ENCODE measurements around the gene BTBD9.

The BTBD9 gene

DNA sequence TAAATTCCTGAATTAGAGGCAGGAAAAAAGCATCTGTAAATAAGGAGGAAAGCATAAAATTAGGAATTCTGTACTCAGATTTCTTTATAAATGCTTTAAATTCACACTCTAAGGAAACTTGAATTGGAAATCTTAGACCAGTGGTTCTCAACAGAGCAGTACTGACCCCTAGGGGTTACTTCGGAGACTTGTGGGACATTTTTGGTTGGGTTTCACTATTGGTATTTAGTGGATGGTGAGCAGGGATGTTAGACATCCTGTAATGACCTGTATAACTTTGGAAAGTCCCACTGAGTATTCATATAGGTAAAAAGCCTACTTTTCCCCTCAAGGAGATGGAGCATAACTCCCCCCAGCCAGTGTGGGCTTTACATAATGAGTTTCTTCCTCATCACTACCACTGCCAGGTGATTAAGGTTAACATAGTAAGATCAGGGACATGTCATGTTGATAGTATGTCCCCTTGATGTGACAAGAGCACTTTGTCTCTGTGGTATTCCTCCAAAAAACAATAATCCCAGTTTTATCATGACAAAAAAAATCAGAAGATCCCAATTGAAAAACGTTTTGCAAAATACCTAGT, 32.2 kb upstream of the BTBD9 start:
- no peak overlapping the region for H3K27ac Mint-ChIP-seq

DNA sequence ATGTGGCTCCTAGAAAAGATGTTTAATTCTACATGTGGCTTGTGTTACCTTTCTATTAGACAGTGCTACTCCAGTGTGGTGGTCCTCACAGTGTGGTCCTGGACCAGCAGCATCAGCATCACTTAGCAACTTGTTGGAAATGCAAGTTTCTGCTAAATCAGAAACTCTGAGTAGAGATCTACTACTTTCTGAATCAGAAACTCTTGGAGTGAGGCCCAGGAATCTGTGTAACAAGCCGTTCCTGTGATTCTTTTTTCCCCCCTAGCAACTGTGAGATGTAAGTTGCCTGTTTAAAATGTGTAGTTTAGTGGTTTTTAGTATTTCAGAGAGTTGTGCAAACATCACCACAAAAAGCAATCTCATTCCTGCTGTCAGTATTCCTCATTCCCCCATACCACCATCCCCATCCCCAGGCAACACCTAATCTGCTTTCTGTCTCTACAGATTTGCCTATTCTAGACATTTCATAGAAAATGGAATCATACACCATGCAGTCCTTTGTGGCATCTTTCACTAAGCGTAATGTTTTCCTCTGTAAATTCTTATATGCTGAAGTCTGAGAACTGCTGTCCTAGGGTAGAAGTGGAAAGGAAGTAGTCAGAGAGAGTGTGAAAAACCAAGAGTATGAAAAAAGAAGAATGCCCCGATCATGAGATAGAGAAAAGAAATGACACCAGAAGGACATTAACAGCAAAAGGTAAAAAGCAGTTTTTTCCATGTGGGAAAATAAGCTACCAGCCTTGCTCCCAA, 18.9 kb upstream of the BTBD9 start:
- no peak overlapping the region for H3K4me3 Mint-ChIP-seq
- peaks cover 2% of the 10 kb centered on the region for H3K4me1 Mint-ChIP-seq (ENCODE audit: low read depth)
- H3K27me3 Mint-ChIP-seq (ENCODE audit: low read depth): no peaks in the 10 kb centered on the region
- H3K27ac Mint-ChIP-seq: no peak overlapping the region
- peaks cover 2% of the 10 kb centered on the region for H3K36me3 Mint-ChIP-seq (ENCODE audit: low read depth)
- H3K9me3 Mint-ChIP-seq: no peaks in the 10 kb centered on the region
- no peak for DNase-seq (ENCODE audit: low spot score)

More for the DNA sequence above, 32.2 kb upstream of the BTBD9 start:
- Mint-ChIP-seq H3K27me3 (ENCODE audit: low read depth) (no peaks in the 10 kb centered on the region), H3K4me1 (ENCODE audit: low read depth) (peaks cover 26% of the 10 kb centered on the region), H3K36me3 (ENCODE audit: low read depth) (peaks cover 31% of the 10 kb centered on the region), H3K4me3 (no peak overlapping the region), H3K9me3 (peaks cover 3% of the 10 kb centered on the region)
- DNase-seq (ENCODE audit: low spot score): peak; percentile 30

DNA sequence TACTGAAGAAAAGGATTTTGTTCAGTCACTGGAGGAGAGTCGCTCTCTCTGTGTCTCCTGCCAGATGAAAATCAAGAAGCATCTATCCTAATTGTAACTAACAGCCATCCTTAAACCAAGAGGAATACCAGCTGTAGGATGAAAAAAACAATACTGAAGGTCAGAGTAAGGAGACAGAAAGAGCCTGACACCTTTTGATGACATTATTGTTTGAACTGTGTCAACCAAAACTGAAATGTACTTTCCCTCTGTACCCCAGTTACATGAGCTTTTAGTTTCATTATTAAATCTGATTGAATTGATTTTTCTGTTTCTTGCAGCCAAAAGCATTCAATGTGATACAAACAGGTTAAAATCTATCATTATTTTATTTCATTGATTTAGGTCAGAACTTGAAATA, 17.2 kb upstream of the BTBD9 start:
- H3K4me3 Mint-ChIP-seq: no peak overlapping the region
- no peaks in the 10 kb centered on the region for H3K27me3 Mint-ChIP-seq (ENCODE audit: low read depth)
- peaks cover 2% of the 10 kb centered on the region for H3K4me1 Mint-ChIP-seq (ENCODE audit: low read depth)
- H3K27ac Mint-ChIP-seq: no peak overlapping the region
- H3K36me3 Mint-ChIP-seq (ENCODE audit: low read depth): peaks cover 2% of the 10 kb centered on the region
- no peak for DNase-seq (ENCODE audit: low spot score)
- no peaks in the 10 kb centered on the region for H3K9me3 Mint-ChIP-seq

DNA sequence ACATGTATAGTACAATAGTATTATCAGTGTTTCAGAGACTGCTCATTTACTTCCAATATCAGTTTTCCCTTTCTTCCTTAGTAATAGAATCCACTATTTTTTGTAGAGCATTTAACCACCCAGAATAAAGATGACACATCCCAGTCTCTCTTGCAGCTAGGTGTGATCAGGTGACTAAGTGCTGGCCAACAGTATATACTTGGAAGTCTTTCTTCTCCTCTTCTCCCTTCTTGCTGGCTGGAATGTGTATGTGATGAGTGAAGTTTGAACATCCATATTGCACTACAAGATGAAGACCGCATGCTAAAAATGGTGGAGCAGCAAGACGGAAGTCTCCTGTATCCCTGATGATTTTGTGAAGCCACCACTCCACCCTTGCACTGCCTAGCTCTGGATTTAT, 14.5 kb upstream of the BTBD9 start:
- Mint-ChIP-seq H3K9me3 (peaks cover 9% of the 10 kb centered on the region), H3K27ac (no peak overlapping the region), H3K4me1 (ENCODE audit: low read depth) (peaks cover 9% of the 10 kb centered on the region), H3K27me3 (ENCODE audit: low read depth) (no peaks in the 10 kb centered on the region), H3K36me3 (ENCODE audit: low read depth) (peaks cover 5% of the 10 kb centered on the region), H3K4me3 (no peak overlapping the region)
- DNase-seq (ENCODE audit: low spot score): no peak

DNA sequence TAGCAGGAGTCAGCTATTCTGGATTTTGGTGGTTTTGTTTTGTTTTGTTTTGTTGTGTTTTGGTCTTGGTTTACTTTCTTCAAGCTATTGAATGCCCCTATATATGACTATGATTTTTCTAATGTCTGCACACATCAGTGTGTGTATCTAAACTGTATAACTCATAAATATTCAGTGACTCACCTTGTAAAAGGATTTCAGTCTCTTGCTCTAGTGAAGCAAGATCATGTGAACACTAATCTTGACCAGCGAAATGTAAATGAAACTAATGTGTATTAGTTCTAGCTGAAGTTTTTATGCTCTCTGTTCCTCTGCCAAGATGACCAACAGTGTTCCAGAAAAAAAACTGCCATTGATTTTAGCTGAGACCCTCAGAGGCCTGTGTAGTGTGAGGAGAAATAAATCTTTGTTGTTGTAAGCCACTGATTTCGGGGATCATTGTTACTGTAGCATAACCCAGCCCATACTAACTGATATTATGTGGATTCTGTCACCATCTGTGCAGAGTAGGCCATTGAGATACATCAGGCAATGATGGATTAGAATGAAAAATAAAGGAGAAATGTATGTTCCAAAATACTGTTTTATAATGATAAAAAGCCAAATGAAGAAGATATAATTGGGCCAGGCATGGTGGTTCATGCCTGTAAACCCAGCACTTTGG, 11.5 kb upstream of the BTBD9 start:
- Mint-ChIP-seq H3K27me3 (ENCODE audit: low read depth) (no peaks in the 10 kb centered on the region), H3K27ac (no peak overlapping the region), H3K36me3 (ENCODE audit: low read depth) (peaks cover 7% of the 10 kb centered on the region), H3K4me1 (ENCODE audit: low read depth) (peaks cover 8% of the 10 kb centered on the region), H3K4me3 (no peak overlapping the region), H3K9me3 (peaks cover 9% of the 10 kb centered on the region)
- DNase-seq (ENCODE audit: low spot score): no peak

DNA sequence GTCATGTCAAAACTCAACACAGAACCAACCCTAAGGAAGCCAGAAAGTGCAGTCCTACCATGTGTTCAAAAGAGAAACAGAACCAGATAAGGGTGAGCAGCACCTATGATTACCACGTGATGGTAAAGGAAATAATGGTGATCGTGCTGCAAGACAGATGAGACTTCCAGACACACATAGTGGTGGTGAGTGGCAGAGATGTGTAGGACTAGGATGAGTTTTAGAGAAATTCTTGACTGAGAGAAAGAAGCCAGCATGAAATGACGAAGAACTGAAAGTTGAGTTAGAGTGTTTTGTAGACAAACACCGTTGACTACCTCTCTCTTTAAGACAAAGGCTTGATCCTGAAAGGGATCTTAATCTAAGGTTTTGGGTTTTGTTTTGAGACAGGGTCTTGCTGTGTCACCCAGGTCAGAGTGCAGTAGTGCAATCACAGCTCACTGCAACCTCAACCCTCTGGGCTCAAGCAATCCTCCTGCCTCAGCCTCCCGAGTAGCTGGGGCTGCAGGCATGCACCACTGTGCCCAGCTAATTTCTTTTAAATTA, 10.6 kb upstream of the BTBD9 start:
- Mint-ChIP-seq H3K4me3 (no peak overlapping the region), H3K27me3 (ENCODE audit: low read depth) (no peaks in the 10 kb centered on the region), H3K36me3 (ENCODE audit: low read depth) (peaks cover 7% of the 10 kb centered on the region), H3K4me1 (ENCODE audit: low read depth) (peaks cover 8% of the 10 kb centered on the region), H3K27ac (no peak overlapping the region), H3K9me3 (peaks cover 9% of the 10 kb centered on the region)
- no peak for DNase-seq (ENCODE audit: low spot score)

DNA sequence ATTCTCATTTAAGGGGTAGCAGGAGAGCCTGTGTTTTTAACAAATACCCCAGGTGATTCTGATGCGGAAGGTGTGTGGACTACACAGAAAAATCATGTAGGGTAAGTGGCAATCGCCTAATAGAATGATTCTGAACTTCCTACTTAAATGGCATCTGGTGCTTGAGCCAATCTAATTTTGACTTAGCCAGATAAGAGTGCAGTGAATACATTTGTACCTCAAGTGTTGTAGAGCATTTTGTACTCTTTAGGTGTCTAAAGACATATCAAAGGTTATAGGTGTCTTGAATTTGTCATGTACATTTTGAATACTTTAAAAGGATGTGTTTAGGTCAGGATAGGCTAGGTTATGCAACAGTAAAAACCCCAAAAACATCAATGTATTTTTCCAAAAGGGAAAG, 10.0 kb upstream of the BTBD9 start:
- no peak overlapping the region for H3K27ac Mint-ChIP-seq
- H3K4me3 Mint-ChIP-seq: no peak overlapping the region
- H3K27me3 Mint-ChIP-seq (ENCODE audit: low read depth): no peaks in the 10 kb centered on the region
- DNase-seq (ENCODE audit: low spot score): no peak
- peaks cover 8% of the 10 kb centered on the region for H3K4me1 Mint-ChIP-seq (ENCODE audit: low read depth)
- H3K36me3 Mint-ChIP-seq (ENCODE audit: low read depth): peaks cover 7% of the 10 kb centered on the region
- peaks cover 9% of the 10 kb centered on the region for H3K9me3 Mint-ChIP-seq

DNA sequence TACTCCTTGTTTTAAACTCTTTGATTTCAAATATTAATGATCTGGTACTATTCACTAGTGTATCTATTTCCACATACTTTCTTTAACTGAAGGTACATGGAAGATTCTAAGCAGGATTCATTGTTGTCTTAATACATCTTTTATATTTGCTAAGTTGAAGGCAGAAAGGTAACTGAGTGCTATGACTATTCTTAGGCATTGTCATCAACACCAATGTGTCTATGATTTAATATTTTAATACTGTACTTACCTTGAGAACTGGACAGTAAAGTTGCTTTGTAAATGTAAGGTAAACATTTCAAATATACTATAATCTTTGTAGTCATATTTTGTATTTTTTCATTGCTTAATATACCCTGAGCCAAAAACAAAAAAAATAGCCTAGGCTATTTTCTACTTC, 8.9 kb upstream of the BTBD9 start:
- peaks cover 9% of the 10 kb centered on the region for H3K9me3 Mint-ChIP-seq
- H3K4me1 Mint-ChIP-seq (ENCODE audit: low read depth): peaks cover 8% of the 10 kb centered on the region
- DNase-seq (ENCODE audit: low spot score): no peak
- no peaks in the 10 kb centered on the region for H3K27me3 Mint-ChIP-seq (ENCODE audit: low read depth)
- H3K4me3 Mint-ChIP-seq: no peak overlapping the region
- H3K27ac Mint-ChIP-seq: no peak overlapping the region
- peaks cover 7% of the 10 kb centered on the region for H3K36me3 Mint-ChIP-seq (ENCODE audit: low read depth)

DNA sequence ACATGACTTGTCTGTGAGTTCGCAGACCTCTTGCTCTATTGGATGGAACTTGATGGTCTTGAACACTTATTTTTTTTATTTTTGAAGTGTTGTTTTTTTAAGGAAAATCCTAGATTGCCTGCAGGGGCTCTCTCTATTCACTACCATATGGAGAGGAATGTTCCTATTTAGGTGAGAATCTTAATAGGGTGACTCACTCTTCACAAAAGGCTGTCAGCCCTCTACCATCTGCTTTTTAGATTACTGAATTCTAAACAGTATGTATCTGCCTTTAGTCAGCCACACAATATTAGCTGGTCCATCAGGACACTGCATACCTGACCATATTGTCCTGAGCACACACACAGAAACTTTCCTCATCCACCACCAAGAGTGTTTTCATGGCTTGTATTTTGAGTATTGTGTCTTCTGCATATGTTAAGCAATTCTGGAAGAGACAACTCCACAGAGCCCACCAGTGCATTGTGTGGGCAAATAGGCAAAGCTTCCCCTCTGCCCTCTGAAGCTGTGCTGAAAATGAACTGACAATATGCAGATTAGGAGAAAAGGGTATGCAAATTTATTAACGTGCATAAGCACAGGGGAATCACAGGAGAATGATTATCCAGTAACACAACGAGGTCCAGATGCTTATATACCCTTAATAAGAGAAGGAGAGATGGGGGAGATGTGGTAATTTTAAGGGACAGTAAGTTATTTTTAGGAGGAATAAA, 6.6 kb upstream of the BTBD9 start:
- Mint-ChIP-seq H3K4me3 (no peak overlapping the region), H3K27ac (no peak overlapping the region), H3K27me3 (ENCODE audit: low read depth) (no peaks in the 10 kb centered on the region), H3K4me1 (ENCODE audit: low read depth) (peaks cover 13% of the 10 kb centered on the region), H3K36me3 (ENCODE audit: low read depth) (peaks cover 10% of the 10 kb centered on the region), H3K9me3 (peaks cover 6% of the 10 kb centered on the region)
- DNase-seq (ENCODE audit: low spot score): no peak

DNA sequence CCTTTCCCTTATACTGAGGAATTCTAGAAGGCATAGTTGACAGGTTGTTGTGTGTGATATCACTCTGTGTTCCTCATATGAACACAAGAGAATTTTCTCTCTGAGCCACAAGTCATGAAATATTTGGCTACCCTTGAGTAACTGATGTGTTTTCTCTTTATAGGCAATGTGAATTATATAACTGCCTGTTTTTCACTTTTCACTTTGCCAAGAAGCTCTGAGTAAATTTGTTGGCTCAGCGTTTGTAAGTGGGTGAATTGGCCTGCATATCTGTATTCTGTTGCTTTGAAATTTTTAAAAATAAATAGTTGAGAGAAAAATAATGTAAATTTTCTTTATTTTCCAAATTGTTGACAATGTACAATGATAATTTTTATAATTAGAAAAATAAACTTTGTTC, 5.2 kb upstream of the BTBD9 start:
- Mint-ChIP-seq H3K36me3 (ENCODE audit: low read depth) (peaks cover 7% of the 10 kb centered on the region), H3K4me1 (ENCODE audit: low read depth) (peaks cover 15% of the 10 kb centered on the region), H3K9me3 (no peaks in the 10 kb centered on the region), H3K27me3 (ENCODE audit: low read depth) (no peaks in the 10 kb centered on the region), H3K27ac (no peak overlapping the region), H3K4me3 (no peak overlapping the region)
- no peak for DNase-seq (ENCODE audit: low spot score)

DNA sequence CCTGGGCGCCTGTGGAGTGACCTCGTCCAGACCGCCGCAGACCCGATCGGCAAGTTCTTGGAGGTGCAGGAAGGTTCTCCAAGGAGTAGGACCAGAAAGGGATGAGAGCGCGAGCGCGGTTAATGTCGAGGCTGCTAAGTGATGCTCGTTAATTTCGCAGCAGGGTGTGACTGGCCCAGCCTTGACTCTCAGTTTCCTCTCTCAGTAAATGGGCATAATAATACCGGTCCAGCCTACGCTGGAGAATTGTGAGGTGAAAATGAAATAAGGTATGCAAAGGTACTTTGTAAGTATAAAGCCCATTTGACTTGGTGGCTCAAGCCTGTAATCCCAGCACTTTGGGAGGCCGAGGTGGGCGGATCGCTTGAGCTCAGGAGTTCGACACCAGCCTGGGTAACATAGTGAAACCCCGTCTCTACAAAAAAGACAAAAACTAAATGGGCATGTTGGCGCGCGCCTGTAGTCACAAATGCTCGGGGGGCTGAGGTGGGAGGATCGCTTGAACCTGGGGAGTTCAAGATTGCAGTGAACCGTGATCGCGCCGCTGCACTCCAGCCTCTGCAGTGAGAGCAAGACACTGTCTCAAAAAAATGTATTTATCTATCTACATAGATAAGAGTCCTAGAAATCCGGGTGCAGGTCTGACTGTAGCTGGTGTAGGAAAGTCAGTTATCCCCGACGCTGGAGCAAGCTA, 634 bp upstream of the BTBD9 start:
- DNase-seq (ENCODE audit: low spot score): no peak
- no peaks in the 10 kb centered on the region for H3K27me3 Mint-ChIP-seq (ENCODE audit: low read depth)
- H3K9me3 Mint-ChIP-seq: no peaks in the 10 kb centered on the region
- H3K4me1 Mint-ChIP-seq (ENCODE audit: low read depth): peaks cover 33% of the 10 kb centered on the region
- peak overlapping the region; percentile 89 for H3K4me3 Mint-ChIP-seq
- peaks cover 5% of the 10 kb centered on the region for H3K36me3 Mint-ChIP-seq (ENCODE audit: low read depth)
- H3K27ac Mint-ChIP-seq: peak overlapping the region; percentile 94

DNA sequence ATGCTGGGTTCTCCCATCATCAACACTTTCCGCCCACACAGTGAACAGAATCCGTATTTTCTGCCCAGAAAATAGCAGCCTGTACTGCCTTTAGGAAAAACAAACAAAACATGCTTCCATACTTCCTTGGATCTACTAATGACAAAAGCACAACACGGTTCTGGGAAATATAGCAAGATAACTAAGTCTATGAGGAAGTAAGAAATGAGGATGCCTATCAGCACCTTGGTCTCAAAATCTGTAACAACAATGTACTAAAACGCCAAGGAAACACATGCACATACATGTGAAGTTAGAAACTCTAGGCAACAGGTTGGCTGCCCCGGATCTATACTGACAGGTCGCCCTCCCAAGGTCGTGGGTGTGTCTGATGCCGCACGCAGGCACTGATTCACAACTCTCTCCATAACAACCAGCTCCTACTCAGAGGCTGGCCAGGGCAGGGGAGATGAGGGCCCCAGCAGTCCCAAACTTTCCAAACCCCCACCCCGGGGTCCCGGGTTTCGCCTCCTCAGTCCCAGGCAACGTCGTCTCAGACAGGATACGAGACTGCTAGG, 710 bp downstream of the BTBD9 start:
- peaks cover 5% of the 10 kb centered on the region for H3K36me3 Mint-ChIP-seq (ENCODE audit: low read depth)
- peaks cover 34% of the 10 kb centered on the region for H3K4me1 Mint-ChIP-seq (ENCODE audit: low read depth)
- peak overlapping the region; percentile 81 for H3K27ac Mint-ChIP-seq
- no peaks in the 10 kb centered on the region for H3K9me3 Mint-ChIP-seq
- H3K4me3 Mint-ChIP-seq: peak overlapping the region; percentile 89
- peak; percentile 52 for DNase-seq (ENCODE audit: low spot score)
- H3K27me3 Mint-ChIP-seq (ENCODE audit: low read depth): no peaks in the 10 kb centered on the region

DNA sequence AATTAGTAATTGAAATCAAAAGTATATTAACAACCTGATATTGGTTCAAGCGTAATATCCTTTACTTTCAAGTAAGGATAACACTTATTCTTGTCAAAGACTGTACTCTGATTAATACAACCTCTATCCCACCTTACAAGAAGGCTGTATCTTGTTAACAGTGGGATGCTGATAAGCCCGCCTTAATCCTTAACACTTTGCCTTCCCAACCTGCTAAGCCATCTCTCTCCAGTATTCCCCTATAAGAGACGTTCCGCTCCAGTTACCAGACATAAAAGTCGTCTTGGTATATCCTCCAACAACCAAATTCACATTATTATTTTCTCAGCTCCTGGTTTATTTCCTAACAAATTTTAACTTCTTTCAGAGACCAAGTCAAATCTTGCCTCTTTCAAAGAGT, 2.0 kb downstream of the BTBD9 start:
- Mint-ChIP-seq H3K27me3 (ENCODE audit: low read depth) (no peaks in the 10 kb centered on the region), H3K27ac (no peak overlapping the region), H3K4me3 (no peak overlapping the region), H3K36me3 (ENCODE audit: low read depth) (peaks cover 5% of the 10 kb centered on the region), H3K9me3 (no peaks in the 10 kb centered on the region), H3K4me1 (ENCODE audit: low read depth) (peaks cover 34% of the 10 kb centered on the region)
- no peak for DNase-seq (ENCODE audit: low spot score)
